HEK293 (cell line): ENCODE data around the gene REV3L.

ENCODE experiments used
- GLIS1 ChIP-seq: fragments of 450-650 bp; formaldehyde crosslinking; IDR thresholded peaks from 2 replicates; pipeline ENCODE4 v1.5.1; 2016; ENCODE audit warnings: missing biosample characterization, missing genetic modification characterization
- YY2 ChIP-seq: fragments of 450-650 bp; formaldehyde crosslinking; IDR thresholded peaks from 2 replicates; pipeline ENCODE4 v1.5.1; 2016; ENCODE audit warnings: missing biosample characterization, missing genetic modification characterization
- ZFP69B ChIP-seq: fragments of 450-650 bp; formaldehyde crosslinking; IDR thresholded peaks from 2 replicates; pipeline ENCODE4 v1.5.1; 2016; ENCODE audit warnings: missing biosample characterization, missing genetic modification characterization
- ZNF174 ChIP-seq: fragments of 450-650 bp; formaldehyde crosslinking; IDR thresholded peaks from 2 replicates; pipeline ENCODE4 v1.5.0; 2017; ENCODE audit warnings: missing biosample characterization, mild to moderate bottlenecking, missing genetic modification characterization
- ZNF416 ChIP-seq: fragments of 450-650 bp; formaldehyde crosslinking; IDR thresholded peaks from 2 replicates; pipeline ENCODE4 v1.5.1; 2016; ENCODE audit warnings: missing biosample characterization, missing genetic modification characterization
- ZXDB ChIP-seq: fragments of 450-650 bp; formaldehyde crosslinking; IDR thresholded peaks from 2 replicates; pipeline ENCODE4 v1.5.1; 2016; ENCODE audit warnings: missing biosample characterization, missing genetic modification characterization
- TF ChIP-seq, protein P1 (sequence below): fragments of 450-650 bp; formaldehyde crosslinking; IDR thresholded peaks from 2 replicates; pipeline ENCODE4 v1.5.1; 2016; ENCODE audit warnings: missing biosample characterization, missing genetic modification characterization
- TF ChIP-seq, protein P2 (sequence below): fragments of 450-650 bp; formaldehyde crosslinking; IDR thresholded peaks from 2 replicates; pipeline ENCODE4 v1.5.1; 2016; ENCODE audit warnings: missing biosample characterization, missing genetic modification characterization
- TF ChIP-seq, protein P3 (sequence below): fragments of 450-650 bp; formaldehyde crosslinking; IDR thresholded peaks from 2 replicates; pipeline ENCODE4 v1.5.1; 2016; ENCODE audit warnings: missing biosample characterization, missing genetic modification characterization

DNA sequence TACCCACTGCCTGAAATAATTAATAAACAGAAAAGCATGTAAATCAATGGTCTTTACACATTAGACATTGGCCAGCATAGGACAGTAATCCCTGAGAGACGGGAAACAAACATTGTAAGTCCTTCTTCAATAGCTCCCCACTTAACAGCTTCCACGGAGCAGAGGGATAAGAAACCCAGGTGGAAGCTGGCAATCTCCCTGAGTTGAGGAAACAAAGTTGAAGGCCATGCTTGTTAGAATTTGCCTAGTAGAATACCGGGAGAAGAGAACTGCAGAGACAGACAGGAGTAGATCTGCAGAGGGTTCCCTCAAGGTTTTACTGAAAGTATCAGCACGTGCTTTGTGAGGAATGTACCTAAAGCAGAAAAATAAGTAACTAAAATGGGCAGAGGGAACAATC, 33.9 kb downstream of the REV3L start:
- TF ChIP-seq GLIS1 (no peak), ZNF174 (tag by site-specific recombination) (no peak), ZFP69B (tag by site-specific recombination) (no peak), YY2 (no peak), ZXDB (tag by site-specific recombination) (no peak), ZNF416 (tag by site-specific recombination) (no peak)
- TF ChIP-seq, protein P1, sequence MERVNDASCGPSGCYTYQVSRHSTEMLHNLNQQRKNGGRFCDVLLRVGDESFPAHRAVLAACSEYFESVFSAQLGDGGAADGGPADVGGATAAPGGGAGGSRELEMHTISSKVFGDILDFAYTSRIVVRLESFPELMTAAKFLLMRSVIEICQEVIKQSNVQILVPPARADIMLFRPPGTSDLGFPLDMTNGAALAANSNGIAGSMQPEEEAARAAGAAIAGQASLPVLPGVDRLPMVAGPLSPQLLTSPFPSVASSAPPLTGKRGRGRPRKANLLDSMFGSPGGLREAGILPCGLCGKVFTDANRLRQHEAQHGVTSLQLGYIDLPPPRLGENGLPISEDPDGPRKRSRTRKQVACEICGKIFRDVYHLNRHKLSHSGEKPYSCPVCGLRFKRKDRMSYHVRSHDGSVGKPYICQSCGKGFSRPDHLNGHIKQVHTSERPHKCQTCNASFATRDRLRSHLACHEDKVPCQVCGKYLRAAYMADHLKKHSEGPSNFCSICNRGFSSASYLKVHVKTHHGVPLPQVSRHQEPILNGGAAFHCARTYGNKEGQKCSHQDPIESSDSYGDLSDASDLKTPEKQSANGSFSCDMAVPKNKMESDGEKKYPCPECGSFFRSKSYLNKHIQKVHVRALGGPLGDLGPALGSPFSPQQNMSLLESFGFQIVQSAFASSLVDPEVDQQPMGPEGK: no peak
- TF ChIP-seq, protein P2, sequence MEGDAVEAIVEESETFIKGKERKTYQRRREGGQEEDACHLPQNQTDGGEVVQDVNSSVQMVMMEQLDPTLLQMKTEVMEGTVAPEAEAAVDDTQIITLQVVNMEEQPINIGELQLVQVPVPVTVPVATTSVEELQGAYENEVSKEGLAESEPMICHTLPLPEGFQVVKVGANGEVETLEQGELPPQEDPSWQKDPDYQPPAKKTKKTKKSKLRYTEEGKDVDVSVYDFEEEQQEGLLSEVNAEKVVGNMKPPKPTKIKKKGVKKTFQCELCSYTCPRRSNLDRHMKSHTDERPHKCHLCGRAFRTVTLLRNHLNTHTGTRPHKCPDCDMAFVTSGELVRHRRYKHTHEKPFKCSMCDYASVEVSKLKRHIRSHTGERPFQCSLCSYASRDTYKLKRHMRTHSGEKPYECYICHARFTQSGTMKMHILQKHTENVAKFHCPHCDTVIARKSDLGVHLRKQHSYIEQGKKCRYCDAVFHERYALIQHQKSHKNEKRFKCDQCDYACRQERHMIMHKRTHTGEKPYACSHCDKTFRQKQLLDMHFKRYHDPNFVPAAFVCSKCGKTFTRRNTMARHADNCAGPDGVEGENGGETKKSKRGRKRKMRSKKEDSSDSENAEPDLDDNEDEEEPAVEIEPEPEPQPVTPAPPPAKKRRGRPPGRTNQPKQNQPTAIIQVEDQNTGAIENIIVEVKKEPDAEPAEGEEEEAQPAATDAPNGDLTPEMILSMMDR (tag by site-specific recombination): no peak
- TF ChIP-seq, protein P3, sequence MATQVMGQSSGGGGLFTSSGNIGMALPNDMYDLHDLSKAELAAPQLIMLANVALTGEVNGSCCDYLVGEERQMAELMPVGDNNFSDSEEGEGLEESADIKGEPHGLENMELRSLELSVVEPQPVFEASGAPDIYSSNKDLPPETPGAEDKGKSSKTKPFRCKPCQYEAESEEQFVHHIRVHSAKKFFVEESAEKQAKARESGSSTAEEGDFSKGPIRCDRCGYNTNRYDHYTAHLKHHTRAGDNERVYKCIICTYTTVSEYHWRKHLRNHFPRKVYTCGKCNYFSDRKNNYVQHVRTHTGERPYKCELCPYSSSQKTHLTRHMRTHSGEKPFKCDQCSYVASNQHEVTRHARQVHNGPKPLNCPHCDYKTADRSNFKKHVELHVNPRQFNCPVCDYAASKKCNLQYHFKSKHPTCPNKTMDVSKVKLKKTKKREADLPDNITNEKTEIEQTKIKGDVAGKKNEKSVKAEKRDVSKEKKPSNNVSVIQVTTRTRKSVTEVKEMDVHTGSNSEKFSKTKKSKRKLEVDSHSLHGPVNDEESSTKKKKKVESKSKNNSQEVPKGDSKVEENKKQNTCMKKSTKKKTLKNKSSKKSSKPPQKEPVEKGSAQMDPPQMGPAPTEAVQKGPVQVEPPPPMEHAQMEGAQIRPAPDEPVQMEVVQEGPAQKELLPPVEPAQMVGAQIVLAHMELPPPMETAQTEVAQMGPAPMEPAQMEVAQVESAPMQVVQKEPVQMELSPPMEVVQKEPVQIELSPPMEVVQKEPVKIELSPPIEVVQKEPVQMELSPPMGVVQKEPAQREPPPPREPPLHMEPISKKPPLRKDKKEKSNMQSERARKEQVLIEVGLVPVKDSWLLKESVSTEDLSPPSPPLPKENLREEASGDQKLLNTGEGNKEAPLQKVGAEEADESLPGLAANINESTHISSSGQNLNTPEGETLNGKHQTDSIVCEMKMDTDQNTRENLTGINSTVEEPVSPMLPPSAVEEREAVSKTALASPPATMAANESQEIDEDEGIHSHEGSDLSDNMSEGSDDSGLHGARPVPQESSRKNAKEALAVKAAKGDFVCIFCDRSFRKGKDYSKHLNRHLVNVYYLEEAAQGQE: no peak
